Left ventricle myocardium inferior (tissue), 1 donor: ENCODE data around the gene CHD5. TPM values are rescaled to one million over a fixed set of nuclear protein-coding genes. Genes with fewer than 3 reads are reported as not detected.

Experiments
- DNase-seq: peaks from one replicate; pipeline ENCODE4 v3.0.0-alpha.2; 2020
- H3K27ac ChIP-seq: fragments of 200-600 bp; replicated peaks from 2 replicates; pipeline ENCODE4 v1.8.0; 2021
- H3K27me3 ChIP-seq: fragments of 200-600 bp; 2 replicates; pipeline ENCODE4 v1.8.0; 2021; ENCODE audit warnings: low read depth
- H3K36me3 ChIP-seq: fragments of 200-600 bp; 2 replicates; pipeline ENCODE4 v1.8.0; 2021
- H3K4me1 ChIP-seq: fragments of 200-600 bp; 2 replicates; pipeline ENCODE4 v1.8.0; 2021
- H3K4me3 ChIP-seq: fragments of 200-600 bp; 2 replicates; pipeline ENCODE4 v1.8.0; 2021; ENCODE audit warnings: mild to moderate bottlenecking, moderate library complexity
- H3K9me3 ChIP-seq: fragments of 200-600 bp; replicated peaks from 2 replicates; pipeline ENCODE4 v1.8.0; 2021
- intact Hi-C: fragments of 100-400 bp; cut with micrococcal nuclease; formaldehyde crosslinking; loops from one replicate; pipeline ENCODE4 v1.11.0; 2022
- total RNA-seq: library from RNA; stranded (reverse); fragmentation: NEBNext Ultra II Directional; extraction: Animal tissue kit (Norgen Biotek cat#: 25700); gene quantifications from one replicate; pipeline ENCODE4 v1.2.1, GENCODE V29; 2021
- TF ChIP-seq, protein P1 (sequence below): fragments of 200-600 bp; IDR thresholded peaks from 2 replicates; pipeline ENCODE4 v1.8.0; 2021; ENCODE audit warnings: antibody characterized with exemption, mild to moderate bottlenecking, borderline replicate concordance
- donor health status: DM: no; HTN: yes; CAD: no; lungs with severe emphysema.

The CHD5 gene
- total RNA-seq, 1 donor from 2014 or later: 0.19 TPM

DNA sequence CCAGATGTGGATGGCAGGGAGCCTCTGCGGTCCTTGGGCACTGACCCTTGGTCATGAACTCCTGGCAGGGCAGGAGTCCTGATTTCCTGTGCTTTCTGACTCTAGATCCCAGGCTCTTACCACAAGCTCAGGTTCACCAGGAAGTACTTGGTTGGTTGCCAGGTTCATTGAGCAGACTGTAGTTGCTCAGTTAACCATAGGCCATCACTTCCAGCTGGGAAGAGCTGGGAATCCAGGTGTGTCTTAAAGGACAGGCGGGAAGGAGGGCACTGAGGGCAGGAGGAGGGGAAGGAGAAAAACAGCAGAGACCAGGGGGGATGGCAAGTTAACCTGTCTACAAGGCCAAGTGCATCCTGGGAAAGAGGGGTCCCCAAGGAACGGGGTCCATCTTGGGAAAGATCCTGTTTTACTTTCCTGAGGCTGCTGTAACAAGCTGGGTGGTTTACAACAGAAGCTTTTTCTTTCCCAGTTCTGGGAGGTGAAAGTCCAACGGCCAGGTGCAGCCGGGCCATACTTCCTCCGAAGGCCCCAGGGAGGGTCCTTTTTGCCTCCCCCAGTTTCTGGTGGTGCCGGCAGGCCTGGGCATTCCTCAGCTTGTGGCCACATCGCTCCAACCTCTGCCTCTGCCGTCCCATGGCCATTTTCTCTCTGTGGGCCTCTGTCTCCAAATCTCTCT lies 122.8 kb downstream of the CHD5 start:
- Histone ChIP-seq H3K4me1 (peaks cover 31% of the 10 kb centered on the region), H3K4me3 (no peak overlapping the region), H3K27me3 (no peaks in the 10 kb centered on the region), H3K27ac (no peak overlapping the region), H3K9me3 (no peaks in the 10 kb centered on the region), H3K36me3 (no peaks in the 10 kb centered on the region)
- intact Hi-C loops: loop anchor here (10.0 kb wide), 2 partner anchors 127 to 197 kb away; partner anchors contain the start of gene CHD5
- TF ChIP-seq, protein P1, sequence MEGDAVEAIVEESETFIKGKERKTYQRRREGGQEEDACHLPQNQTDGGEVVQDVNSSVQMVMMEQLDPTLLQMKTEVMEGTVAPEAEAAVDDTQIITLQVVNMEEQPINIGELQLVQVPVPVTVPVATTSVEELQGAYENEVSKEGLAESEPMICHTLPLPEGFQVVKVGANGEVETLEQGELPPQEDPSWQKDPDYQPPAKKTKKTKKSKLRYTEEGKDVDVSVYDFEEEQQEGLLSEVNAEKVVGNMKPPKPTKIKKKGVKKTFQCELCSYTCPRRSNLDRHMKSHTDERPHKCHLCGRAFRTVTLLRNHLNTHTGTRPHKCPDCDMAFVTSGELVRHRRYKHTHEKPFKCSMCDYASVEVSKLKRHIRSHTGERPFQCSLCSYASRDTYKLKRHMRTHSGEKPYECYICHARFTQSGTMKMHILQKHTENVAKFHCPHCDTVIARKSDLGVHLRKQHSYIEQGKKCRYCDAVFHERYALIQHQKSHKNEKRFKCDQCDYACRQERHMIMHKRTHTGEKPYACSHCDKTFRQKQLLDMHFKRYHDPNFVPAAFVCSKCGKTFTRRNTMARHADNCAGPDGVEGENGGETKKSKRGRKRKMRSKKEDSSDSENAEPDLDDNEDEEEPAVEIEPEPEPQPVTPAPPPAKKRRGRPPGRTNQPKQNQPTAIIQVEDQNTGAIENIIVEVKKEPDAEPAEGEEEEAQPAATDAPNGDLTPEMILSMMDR: no peak
- DNase-seq: no peak

GRCh38 chr1:6056572-6056948 lies 123.6 kb downstream of the CHD5 start:
- TF ChIP-seq, protein P1: no peak
- Histone ChIP-seq H3K4me1 (peaks cover 31% of the 10 kb centered on the region), H3K27ac (no peak overlapping the region), H3K4me3 (no peak overlapping the region), H3K36me3 (no peaks in the 10 kb centered on the region), H3K27me3 (no peaks in the 10 kb centered on the region), H3K9me3 (no peaks in the 10 kb centered on the region)
- intact Hi-C loops: loop anchor here (10.0 kb wide), 2 partner anchors 128 to 198 kb away; partner anchors contain the start of gene CHD5
- DNase-seq: no peak

GRCh38 chr1:6054596-6054995 lies 125.5 kb downstream of the CHD5 start:
- H3K4me1 ChIP-seq: peaks cover 30% of the 10 kb centered on the region
- TF ChIP-seq, protein P1: no peak
- no peak overlapping the region for H3K27ac ChIP-seq
- intact Hi-C loops: loop anchor here (10.0 kb wide), 2 partner anchors 130 to 200 kb away; partner anchors contain the start of gene CHD5
- H3K9me3 ChIP-seq: no peaks in the 10 kb centered on the region
- no peak for DNase-seq
- no peak overlapping the region for H3K4me3 ChIP-seq
- no peaks in the 10 kb centered on the region for H3K27me3 ChIP-seq
- H3K36me3 ChIP-seq: no peaks in the 10 kb centered on the region

GRCh38 chr1:6053206-6053546 lies 126.9 kb downstream of the CHD5 start:
- intact Hi-C loops: loop anchor here (10.0 kb wide), 2 partner anchors 132 to 202 kb away; partner anchors contain the start of gene CHD5

GRCh38 chr1:6052543-6053205 lies 127.4 kb downstream of the CHD5 start:
- TF ChIP-seq, protein P1: peak; percentile 63
- H3K27ac ChIP-seq: no peak overlapping the region
- peak; percentile 61 for DNase-seq
- intact Hi-C loops: loop anchor here (10.0 kb wide), 2 partner anchors 132 to 202 kb away; partner anchors contain the start of gene CHD5
- H3K36me3 ChIP-seq: no peaks in the 10 kb centered on the region
- no peaks in the 10 kb centered on the region for H3K9me3 ChIP-seq
- peaks cover 12% of the 10 kb centered on the region for H3K4me1 ChIP-seq
- H3K27me3 ChIP-seq: no peaks in the 10 kb centered on the region
- H3K4me3 ChIP-seq: no peak overlapping the region

More at GRCh38 chr1:6053206-6053546, 126.9 kb downstream of the CHD5 start:
- Histone ChIP-seq H3K9me3 (no peaks in the 10 kb centered on the region), H3K4me3 (no peak overlapping the region), H3K27me3 (no peaks in the 10 kb centered on the region), H3K36me3 (no peaks in the 10 kb centered on the region), H3K4me1 (peaks cover 15% of the 10 kb centered on the region), H3K27ac (no peak overlapping the region)
- no peak for DNase-seq
- TF ChIP-seq, protein P1: no peak

Other genes with a start within 250 kb of the CHD5 start
- gene NPHP4, start 187.9 kb downstream of the CHD5 start, total RNA-seq: 3.7 TPM
- gene KCNAB2, start 134.4 kb downstream of the CHD5 start, total RNA-seq: 31.0 TPM
- 250 TPM for gene RPL22, start 19.3 kb upstream of the CHD5 start, total RNA-seq
- 83.3 TPM for gene RNF207, start 25.8 kb upstream of the CHD5 start, total RNA-seq
- 70.3 TPM for gene ICMT, start 55.6 kb upstream of the CHD5 start, total RNA-seq
- not detected for gene HES3, start 63.9 kb upstream of the CHD5 start, total RNA-seq
- gene GPR153, start 80.8 kb upstream of the CHD5 start, total RNA-seq: 4.8 TPM
- 8.6 TPM for gene ACOT7, start 213.4 kb upstream of the CHD5 start, total RNA-seq
- gene HES2, start 239.6 kb upstream of the CHD5 start, total RNA-seq: not detected
- 0.41 TPM for gene ESPN, start 244.5 kb upstream of the CHD5 start, total RNA-seq